NCI-H345 (cell line): Measurements from ENCODE around the gene MAN2A2.
A peak's percentile ranks its signal among the peaks of the same experiment; 100 is the strongest.
"Not testable (repeated sequence)": the region's sequence is repeated elsewhere in the genome, so short reads cannot be mapped to it uniquely, and the experiment has no call there.

Experiments
- DNase-seq: peaks from one replicate; lab custom pipeline; 2025; lab: John Stamatoyannopoulos, UW

MAN2A2 gene

DNA sequence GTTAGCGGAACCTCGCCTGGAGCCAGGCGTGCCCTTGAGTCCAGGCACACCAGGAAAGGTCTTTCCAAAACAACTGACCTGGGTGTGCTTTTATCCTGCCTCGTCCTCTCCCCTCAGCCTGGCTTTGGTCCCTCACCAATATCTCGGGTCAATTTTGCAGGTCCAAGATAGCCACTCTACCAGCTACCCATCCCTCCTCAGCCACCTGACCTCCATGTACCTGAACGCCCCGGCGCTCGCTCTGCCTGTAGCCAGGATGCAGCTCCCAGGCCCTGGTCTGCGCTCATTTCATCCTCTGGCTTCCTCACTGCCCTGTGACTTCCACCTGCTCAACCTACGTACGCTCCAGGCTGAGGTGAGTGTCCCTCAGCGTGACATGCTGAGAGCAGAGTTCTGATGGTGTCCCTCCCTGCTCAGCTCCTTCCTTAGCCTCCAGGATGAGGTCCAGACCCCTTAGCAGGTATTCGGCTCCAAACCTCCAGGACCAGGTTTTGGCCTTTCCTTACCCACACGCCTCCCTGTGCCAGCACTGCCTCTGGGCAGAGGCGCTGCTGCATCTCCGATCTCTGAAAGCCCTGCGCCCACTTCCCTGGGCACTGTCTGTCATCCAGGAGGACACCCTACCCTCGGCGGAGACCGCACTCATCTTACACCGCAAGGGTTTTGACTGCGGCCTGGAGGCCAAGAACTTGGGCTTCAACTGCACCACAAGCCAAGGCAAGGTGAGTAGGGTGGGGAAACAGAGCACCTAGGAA is 15.1 kb downstream of the MAN2A2 start:
- DNase-seq: no peak

DNA sequence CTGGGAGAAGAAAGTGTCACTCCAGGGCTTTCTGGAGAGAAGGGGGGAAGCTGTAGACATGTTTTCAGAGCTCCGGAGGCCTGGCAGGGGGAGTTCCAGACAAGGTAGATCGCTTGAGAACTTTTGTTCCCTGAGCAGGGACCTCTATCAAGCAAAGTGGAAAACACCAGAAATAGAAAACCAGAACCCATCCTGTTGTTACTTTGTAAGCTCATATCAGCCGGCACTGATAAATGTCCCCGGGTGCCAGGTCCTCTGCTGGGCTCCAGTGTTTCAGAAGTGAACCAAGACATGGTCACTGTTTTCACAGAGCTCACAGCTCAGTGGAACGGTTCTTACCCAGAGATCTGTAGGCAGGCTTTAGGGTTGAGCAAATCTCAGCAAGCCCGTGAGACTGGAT is 15.7 kb downstream of the MAN2A2 start:
- DNase-seq: no peak

DNA sequence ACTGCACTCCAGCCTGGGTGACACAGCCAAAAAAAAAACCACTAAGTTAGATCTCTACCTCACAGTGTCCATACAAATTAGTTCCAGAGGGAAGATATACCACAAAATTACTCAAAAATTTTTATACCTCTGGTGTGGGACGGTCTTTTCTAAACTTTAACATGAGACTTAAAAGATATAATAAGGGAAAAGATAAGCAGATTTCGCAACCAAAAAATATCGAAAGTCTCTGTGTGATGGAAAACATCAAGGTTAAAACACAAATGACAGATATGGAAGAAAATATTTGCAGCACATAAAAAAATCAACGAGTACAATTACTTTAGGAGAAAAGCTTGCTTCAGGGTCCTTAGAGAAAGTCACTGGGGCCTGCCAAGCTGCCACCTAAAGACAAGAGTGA is 18.8 kb downstream of the MAN2A2 start:
- no peak for DNase-seq

DNA sequence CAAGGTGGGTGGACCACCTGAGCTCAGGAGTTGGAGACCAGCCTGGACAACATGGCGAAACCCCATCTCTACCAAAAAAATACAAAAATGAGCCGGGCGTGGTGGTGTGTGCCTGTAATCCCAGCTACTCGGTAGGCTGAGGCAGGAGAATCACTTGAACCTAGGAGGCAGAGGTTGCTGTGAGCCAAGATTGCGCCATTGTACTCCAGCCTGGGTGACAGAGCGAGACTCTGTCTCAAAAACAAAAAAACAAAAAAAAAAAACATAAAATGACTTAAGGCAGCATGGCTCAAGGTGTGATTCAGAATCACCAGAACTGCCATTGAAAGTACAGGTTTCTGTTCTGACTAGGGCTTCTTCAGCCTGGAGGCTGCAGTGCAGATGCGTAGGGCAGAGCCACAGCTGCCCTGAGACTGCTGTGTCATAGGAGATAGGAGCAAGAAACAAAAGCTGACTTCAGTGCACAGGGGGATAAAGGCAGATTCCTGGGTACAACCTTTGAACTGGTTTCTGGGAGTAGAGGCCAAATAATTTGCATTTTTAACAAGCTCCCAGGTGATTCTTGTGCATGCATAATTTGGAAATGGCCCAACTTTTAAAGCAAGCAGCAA is 19.7 kb downstream of the MAN2A2 start:
- DNase-seq: not testable (repeated sequence)

DNA sequence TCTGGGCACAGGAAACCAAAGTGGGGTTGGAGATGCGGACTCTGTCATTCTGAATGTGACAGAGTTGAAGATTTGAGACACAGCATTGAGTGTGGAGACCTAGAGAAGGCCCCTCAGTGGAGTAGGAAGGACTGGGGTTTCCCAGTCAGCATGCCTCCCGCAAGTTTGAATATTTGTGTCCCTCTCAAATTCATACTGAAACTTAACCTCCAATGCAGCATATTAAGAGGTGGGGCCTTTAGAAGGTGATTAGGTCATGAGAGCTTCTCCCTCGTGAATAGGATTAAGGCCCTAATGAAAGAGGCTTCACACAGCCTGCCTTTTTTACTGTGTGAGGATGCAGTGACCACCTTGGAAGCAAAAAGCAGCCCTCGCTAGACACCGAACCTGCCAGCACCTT is 21.3 kb downstream of the MAN2A2 start:
- DNase-seq: no peak

DNA sequence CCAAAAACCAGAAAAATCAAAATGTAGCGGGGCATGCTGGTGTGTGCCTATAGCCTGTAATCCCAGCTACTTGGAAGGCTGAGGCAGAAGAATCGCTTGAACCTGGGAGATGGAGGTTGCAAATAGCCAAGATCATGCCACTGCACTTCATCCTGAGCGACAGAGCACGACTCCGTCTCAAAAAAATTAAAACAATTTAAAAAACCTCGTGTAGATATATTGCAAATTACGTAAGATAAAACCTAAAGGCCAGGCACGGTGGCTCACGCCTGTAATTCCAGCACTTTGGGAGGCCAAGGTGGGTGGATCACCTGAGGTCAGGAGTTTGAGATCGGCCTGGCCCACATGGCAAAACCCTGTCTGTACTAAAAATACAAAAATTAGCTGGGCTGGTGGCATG is 23.7 kb downstream of the MAN2A2 start:
- DNase-seq: not testable (repeated sequence)

DNA sequence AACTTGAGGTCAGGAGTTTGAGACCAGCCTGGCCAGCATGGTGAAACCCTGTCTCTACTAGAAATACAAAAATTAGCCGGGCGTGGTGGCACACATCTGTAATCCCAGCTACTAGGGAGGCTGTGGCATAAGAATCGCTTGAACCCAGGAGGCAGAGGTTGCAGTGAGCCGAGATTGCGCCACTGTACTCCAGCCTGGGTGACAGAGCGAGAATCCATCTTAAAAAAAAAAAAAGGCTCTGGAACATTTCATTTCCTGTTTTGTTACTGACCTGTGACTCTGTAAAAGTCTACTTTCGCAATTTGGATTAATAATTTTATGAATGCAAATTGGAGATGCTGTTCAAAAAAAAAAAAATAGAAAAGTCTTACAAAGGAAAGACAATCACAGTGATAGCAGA is 25.0 kb downstream of the MAN2A2 start:
- DNase-seq: not testable (repeated sequence)

DNA sequence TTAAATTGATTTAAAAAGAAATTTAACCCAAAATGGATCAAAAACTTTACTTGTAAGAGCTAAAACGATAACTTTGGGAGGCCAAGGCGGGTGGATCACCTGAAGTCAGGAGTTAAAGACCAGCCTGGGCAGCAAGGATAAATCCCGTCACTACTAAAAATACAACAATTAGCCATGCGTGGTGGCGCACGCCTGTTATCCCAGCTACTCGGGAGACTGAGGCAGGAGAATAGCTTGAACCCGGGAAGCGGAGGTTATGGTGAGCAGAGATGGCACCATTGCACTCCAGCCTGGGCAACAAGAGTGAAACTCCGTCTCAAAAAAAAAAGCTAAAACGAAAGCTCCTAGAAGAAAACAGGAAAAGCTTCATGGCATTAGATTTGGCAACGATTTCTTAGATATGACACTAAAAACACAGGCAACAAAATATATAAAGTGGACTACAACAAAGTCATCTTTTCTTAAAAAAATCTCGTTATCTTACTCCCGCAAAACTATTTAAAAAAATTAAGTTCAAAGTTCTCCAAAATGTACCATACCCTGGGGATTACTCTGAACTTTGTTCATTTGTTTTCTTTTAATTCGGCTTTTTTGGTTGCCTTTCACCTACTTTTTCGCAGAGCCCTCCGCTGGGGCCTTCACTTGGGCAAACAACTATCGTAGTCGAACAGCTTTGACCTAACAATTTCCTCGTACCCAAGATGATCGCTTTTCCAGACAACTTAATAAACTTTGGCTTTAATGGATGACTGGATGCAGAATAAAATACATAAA is 26.3 kb downstream of the MAN2A2 start:
- no peak for DNase-seq

DNA sequence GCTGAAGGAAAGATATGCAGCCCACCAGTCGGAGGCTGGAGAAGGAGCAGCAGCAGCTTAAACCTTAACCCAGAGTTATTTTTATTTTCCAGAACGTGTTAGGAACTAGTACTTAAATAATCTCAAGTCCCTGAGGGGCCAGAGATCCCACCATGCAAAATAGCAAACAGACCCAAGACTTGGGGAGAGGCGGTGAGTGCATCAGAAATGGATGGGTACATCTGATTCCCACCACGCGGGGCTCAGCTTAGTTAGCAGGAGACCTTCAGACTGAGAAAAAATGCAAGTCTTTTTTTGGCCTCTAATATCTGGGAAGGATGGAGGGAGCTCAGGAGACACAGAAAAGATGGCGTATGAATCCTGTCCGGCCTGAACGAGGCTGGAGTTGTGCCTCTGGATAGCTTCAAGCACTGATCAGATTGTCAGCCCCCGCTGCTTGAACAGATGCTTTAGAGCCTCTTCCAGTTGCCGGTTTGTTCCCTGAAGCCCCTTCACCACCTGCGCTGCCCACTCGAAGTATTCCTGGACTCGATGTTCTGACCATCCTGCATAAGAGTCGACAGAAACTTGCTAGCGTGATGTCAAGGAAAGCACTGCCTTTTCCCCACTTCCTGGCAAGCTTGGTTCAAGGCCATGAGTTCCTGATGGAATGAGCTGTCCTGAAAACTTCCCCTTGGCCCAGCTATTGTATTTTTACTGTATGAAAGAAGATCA is 27.9 kb downstream of the MAN2A2 start:
- no peak for DNase-seq

DNA sequence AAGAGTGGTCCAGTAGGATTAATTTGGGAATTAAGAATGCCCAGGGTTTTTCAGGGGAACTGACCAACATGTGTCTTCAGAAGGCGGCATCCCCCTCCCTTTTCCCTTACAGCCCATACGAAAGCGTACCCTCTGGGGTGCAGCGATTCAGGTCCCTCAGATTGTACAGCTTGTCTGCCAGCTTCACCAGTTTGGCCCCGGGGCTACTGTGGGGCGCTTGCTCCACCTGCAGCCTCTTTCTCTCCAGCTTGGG is 28.4 kb downstream of the MAN2A2 start:
- no peak for DNase-seq

DNA sequence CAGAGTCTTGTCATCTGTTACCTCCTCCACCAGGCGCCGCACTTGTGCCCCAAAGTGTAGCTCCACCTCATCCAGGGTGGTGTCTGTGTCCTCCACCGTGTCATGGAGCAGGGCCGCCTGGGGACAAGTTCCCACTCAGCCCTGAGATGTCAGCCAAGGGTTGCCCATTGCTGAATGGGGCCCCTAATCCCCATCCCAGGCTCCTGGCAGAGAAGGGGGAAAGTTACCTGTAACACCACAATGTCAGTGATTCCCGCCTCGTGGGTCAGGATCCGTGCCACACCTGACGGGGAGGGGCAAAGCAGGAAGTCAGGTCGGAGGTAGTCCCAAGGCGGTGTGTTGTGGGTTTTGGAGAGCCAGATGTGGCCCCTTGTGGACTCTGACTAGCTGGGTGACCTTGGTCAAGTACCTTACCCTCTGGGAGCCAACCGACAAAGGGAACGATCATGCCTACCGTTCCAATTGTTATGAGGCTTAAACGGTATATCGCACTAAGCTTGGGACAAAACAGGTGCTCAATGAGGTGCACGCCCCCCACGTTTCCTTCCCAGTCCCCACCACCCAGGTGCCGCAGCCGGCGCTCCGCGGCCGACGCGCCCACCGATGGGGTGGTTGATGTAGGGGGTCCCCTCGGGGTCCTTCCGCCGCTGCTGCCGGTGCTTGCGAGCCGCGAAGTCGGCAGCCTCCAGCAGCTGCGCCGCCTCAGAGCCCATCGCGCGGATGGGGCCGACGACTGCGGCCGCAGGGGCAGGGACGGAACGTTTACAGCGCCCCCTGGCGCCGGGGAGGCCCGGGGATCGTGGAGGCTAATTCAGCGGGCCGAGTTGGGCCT is 28.9 kb downstream of the MAN2A2 start, which contains the start of gene HDDC3:
HDDC3 (minus strand) TSS at position 722 of the 832 bp plus-strand sequence; CDS start at position 713, 9 bp downstream.
- peak; percentile 83 for DNase-seq

DNA sequence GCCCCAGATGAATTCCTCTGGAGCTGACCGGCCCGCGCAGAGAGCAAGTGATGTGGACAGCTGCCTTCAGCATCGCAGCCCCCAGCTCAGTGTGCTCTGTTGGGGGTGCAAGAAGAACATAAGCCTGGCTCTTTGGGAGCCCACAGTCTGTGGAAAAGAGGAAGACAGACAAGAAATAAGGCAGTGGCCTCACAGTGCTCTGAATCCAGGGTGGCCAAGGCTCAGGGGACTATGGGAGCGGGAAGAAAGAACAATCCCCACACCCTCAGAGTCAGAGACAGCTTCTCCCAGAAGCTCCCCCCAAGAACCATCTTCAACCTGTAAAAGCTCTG is 29.5 kb downstream of the MAN2A2 start:
- DNase-seq: no peak

DNA sequence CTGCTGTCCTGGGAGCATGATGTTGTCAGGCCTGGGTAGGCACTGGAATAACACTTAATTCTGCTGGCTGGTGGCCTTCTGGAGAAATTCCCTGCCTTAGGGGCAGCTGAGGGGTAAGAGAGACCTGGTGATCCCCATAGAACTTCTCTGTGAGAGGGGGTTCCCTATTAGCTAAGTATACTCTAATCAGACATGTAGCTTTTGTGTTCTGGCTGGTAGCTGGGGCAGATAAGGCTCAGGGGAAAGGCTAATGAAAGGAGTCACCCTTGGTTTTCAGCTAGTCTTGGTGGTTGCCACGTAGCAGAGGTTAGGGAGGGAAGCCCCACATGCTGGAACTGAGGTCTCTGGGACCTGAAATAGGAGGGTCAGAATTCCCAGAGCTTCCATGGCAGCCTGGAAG is 30.2 kb downstream of the MAN2A2 start:
- DNase-seq: no peak

DNA sequence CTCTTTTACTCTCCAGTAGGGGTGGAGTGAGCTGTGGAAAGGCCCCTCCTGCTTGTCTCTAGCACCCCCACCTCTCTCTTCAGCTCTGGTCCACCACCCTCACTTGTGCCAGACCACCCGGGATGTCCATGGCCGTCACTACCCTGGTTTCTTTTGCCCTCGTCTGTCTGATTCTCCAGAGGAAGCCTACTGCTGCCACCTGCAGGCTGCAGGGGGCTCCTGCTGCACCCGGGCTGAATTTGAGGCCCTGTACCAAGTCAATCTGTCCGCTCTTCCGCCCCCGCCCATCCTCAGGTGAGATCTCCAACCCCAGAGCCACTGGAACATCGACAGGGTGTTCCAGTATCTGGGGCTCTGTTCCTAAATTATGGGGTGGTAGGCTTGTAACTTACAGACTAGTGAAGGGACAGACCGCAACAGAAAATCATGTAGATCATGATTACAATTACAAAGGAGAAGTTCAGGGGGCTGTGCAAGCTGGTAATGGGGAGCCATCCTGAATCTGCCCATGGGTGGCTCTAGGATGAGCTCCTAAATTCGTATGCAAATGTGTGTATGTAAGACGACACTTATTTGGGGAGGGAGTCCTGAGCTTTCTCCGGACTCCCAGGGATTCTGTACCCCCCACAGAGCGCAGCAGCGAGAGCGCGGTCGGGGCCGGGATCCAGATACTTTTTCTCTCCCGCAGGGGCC is 31.3 kb downstream of the MAN2A2 start:
- DNase-seq: peak; percentile 87

DNA sequence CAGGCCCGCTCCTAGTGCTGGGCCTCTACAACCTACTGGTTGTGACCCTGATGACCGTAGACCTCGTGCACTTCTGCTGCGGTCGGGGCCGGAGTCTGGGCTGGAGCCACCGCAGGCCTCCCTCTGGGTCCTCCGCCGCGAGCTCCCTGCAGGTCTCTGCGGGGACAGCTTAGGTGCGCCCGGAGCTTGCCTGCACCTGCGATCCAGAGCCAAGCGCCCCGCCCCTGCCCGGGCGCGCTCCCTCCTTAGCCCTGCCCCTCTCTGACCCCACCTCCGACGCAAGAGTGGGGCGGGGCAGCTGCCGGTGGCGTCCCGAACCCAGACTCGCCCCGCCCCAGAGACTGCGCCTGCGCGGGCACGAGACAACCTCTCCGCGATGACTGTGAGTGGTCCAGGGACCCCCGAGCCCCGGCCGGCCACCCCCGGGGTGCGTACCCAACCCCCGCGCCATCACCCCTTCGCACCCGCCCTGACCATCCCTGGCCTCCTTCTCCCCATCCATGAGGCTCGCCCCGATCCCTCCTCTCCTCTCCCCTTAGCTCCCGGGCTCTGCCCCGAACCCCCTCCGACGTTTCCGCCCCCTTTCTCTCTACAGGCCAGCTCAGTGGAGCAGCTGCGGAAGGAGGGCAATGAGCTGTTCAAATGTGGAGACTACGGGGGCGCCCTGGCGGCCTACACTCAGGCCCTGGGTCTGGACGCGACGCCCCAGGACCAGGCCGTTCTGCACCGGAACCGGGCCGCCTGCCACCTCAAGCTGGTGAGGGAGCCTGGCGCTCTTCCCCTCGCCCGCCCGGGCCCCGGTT is 32.0 kb downstream of the MAN2A2 start, which contains the start of gene UNC45A:
UNC45A (plus strand) TSS at position 337 of the 803 bp plus-strand sequence; CDS start at position 377, 40 bp downstream.
- DNase-seq: peak; percentile 92

DNA sequence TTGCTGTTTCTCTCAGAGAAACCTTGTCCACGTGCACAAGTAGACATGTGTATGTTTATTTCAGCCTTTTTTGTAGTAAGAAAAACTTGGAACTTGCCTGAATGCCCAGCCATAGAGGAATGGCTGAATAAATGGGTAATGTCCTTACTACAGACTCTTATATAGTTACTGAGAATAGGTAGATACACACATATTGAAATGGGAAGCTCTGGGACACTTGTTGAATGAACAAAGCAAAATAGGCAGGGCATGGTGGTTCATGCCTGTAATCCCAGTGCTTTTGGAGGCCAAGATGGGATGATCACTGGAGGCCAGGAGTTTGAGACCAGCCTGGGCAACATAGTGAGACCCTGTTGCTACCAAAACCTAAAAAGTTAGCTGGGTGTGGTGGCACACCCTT is 33.7 kb downstream of the MAN2A2 start:
- no peak for DNase-seq

DNA sequence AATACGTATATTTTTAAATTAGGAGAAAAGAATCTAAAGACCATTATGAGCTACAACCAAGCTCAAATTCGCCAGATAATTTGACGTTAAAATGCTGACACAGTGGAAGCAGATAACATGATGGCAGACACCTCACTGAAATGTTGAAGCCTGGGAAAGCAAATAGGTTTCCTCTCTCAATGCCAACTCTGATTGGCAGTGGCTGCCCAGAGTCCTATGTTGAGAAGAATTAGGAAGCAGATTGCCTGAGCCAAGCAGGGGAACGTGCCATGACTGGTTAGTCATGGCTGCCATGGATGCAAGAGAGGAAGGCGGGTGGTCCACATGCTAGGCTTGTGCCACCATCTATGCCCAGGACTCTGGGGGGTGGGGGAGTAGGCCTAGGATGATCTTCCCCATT is 35.2 kb downstream of the MAN2A2 start:
- DNase-seq: no peak

DNA sequence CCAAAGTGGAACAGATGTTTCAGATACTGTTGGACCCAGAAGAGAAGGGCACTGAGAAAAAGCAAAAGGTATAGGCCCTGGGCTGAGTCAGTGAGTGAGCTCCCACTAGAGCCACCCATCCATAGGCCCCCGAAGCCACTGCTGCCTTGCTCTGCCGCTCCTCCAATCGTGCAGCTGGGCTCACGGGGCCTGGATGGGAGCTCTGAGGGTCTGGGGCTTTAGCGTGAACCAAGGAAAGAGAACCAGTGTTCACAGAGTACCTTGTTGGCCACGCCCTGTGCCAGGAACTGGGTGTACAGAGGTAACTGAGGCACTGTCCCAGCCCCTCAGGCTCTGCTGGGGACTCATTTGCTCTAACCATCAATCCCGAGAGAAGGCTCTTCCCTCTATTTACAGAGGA is 36.7 kb downstream of the MAN2A2 start:
- no peak for DNase-seq

DNA sequence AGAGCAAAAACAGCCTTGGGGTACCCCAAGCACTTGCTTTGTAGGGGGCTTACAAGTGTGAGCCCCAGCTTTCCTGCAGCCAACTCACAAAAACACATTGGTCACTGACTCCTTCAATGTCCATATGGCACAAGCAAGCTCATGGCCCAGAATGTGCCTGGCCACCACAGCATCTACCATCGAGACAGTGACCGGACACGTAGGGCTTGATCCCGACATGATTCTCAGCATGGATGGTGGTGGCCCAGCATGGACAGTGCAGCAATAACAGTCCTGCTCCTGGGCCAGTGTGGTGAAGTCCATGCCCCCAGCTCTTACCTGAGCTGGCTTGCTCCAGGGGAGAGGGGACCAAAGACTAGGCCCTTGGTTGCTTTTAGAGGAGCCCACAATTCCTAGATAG is 37.9 kb downstream of the MAN2A2 start:
- no peak for DNase-seq
